HCEC 1CT (cell line): ENCODE results near the gene ARIH1.
A peak's percentile ranks its signal among the peaks of the same experiment; 100 is the strongest.
"Not testable (repeated sequence)": the region's sequence is repeated elsewhere in the genome, so short reads cannot be mapped to it uniquely, and the experiment has no call there.

Source experiments
- DNase-seq: peaks from one replicate; pipeline ENCODE4 v3.0.0-alpha.2; 2017

Gene ARIH1, protein sequence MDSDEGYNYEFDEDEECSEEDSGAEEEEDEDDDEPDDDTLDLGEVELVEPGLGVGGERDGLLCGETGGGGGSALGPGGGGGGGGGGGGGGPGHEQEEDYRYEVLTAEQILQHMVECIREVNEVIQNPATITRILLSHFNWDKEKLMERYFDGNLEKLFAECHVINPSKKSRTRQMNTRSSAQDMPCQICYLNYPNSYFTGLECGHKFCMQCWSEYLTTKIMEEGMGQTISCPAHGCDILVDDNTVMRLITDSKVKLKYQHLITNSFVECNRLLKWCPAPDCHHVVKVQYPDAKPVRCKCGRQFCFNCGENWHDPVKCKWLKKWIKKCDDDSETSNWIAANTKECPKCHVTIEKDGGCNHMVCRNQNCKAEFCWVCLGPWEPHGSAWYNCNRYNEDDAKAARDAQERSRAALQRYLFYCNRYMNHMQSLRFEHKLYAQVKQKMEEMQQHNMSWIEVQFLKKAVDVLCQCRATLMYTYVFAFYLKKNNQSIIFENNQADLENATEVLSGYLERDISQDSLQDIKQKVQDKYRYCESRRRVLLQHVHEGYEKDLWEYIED

GRCh38 chr15:72473614-72474465 is at the start of gene ARIH1:
ARIH1 (plus strand) TSS chr15:72474330; CDS start chr15:72474640, 310 bp downstream.
- DNase-seq: peak; percentile 93

- no peak for DNase-seq
Observed at GRCh38 chr15:72426753-72427152, 47.4 kb upstream of the ARIH1 start.

DNA sequence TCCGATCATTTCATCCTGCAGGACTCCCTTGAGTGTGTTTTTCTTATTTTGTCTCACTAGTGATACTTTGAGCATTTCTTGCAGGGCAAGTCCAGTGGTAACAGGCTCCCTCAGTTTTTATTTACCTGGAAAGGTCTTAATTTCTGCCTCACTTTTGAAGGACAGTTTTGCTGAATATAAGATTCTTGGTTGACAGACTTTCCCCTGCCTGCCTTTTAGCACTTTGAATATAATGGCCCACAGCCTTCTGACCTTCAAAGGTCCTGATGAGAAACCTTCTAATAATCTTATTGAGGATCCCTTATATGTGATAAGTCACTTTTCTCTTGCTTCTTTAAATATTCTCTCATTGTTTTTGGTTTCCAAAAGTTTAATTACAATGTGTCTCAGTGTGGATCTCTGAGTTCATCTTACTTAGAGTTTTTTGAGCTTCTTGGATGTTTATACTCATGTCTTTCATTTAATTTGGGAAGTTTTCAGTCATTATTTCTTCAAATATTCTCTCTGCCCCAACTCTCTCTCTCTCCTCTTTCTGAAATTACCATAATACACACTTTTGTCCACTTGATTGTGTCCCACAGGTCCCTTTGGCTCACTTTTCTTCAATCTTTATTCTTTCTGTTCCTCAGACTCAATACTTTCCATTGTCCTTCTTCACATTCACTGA is 36.3 kb upstream of the ARIH1 start:
- DNase-seq: no peak

DNA sequence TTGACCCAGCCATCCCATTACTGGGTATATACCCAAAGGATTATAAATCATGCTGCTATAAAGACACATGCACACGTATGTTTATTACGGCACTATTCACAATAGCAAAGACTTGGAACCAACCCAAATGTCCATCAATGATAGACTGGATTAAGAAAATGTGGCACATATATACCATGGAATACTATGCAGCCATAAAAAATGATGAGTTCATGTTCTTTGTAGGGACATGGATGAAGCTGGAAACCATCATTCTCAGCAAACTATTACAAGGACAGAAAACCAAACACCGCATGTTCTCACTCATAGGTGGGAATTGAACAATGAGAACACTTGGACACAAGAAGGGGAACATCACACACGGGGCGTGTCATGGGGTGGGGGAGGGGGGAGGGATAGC is 31.3 kb upstream of the ARIH1 start:
- DNase-seq: not testable (repeated sequence)

DNA sequence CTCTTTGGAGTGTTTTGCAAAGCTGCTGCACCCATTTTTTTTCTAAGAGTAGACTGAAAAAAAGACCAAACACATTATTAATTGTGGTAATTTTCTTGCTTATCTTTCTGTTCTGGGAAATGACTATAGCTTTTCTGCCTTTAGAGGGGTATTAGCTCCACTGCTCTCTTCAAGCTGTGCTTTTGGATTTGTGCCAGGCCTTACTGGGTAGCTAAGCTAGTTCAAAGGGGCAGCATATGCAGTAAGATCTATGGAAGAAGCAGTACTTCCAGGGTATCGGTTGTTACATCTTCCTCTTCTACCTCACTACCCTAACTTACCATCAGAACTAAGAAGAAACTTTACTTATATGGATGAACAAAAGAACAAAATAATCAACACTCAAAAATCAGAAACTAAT is 28.7 kb upstream of the ARIH1 start:
- no peak for DNase-seq

- no peak for DNase-seq
Observed at GRCh38 chr15:72450805-72451204, 23.3 kb upstream of the ARIH1 start.

- no peak for DNase-seq
Observed at GRCh38 chr15:72451224-72451623, 22.9 kb upstream of the ARIH1 start.

GRCh38 chr15:72456684-72457083 is 17.4 kb upstream of the ARIH1 start:
- no peak for DNase-seq

DNA sequence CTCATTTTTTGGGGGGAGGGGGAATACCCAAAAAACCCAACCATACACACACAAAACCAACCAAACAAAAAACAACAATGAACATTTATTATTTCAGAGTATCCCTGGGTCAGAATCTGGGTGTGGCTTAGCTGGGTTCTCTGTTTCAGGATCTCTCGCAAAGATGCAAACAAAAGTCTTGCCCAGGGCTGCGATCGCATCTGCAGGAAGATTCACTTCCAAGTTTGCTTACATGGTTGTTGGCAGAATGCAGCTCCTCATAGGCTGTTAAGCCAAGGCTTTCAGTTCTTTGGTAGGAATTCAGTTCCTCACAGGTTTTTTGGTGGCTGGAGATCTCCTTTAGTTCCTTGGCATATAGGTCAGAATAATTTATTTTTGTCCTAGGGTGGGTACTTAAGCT is 13.7 kb upstream of the ARIH1 start:
- no peak for DNase-seq

GRCh38 chr15:72463702-72464101 is 10.4 kb upstream of the ARIH1 start:
- DNase-seq: no peak

- DNase-seq: no peak
Observed at GRCh38 chr15:72464251-72464650, 9.9 kb upstream of the ARIH1 start.

DNA sequence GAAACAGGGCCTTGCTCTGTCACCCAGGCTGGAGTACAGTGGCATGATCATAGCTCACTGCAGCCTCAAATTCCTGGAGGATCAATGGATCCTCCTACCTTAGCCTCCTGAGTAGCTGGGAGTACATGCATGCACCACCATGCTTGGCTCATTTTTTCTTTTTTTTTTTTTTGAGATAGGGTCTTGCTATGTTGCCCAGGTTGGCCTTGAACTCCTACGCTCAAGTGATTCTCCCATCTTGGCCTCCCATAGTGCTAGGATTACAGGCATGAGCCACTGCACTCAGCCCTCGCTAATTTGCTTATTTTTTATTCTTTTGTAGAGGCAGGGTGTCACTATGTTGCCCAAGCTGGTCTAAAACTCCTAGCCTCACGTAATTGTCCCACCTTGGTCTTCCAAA is 6.0 kb upstream of the ARIH1 start:
- no peak for DNase-seq

DNA sequence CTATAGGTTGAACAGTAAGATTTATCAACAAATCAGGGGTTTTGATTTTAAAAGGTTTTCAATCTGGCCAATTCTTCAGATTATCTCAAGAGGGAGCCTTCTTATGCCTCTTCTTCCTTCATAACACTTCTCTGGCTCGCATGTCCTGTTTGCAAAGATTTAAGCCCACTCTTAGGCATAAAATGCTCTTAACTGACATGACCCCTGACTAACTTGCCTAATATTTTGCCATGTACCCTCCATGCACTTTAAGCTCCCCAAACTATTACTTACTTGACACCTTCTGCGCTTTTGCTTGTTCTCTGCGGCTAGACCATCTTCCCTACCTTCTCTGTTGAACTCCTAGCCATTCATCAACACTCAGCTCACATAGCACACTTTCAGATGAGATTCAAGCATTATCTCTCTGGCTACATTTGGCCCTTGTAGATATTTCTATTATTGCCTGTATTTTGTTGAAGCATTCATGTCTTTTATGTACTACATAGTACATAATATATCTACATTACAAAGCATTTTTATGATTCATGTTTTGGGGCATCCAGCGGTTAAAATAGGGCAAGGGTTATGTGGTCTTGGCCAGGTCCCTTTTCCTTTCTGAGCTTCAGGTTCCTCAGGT is 1.0 kb upstream of the ARIH1 start:
- DNase-seq: peak; percentile 38

DNA sequence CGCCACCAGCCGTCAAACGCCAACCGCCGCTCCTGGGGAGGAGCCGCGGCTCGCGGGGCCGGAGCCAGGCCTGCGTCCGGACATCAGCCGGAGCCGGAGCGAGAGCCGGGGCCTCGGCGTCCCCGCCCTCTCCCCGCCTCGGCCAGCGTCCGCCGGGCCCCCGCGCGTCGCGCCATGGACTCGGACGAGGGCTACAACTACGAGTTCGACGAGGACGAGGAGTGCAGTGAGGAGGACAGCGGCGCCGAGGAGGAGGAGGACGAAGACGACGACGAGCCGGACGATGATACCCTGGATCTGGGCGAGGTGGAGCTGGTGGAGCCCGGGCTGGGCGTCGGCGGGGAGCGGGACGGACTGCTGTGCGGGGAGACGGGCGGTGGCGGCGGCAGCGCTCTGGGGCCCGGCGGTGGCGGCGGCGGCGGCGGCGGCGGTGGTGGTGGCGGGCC is 359 bp downstream of the ARIH1 start:
- DNase-seq: peak; percentile 21

DNA sequence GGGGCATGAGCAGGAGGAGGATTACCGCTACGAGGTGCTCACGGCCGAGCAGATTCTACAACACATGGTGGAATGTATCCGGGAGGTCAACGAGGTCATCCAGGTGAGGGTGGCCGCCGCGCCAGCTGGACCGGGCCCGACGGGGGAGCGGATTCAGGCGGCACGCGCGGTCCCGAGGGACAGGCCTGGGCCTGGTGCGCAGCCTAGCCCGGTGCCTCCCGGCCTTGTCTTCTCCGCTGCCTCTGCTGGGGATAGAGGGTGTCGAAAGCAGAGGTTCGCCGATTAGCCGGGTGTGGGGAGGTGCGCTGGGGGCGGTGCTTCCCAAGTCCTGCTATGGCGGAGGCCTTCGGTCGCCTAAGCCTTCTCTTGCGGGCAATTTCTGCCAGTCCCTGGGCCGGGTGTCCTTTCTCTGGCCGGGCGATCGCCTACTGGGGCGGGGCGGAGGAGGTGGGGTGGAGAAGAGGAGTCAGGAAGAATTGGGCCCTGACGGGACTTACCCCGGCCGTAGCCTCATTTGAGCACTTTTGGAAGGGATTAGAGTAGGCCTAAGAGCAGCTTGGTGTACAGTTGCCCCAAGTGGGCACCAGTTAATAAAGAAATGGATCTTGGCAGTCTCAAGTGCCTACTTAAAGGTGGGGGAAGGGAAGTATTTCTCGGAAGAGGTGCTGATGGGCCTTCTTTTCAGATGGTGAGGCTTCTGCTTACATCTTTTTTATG is 940 bp downstream of the ARIH1 start:
- DNase-seq: peak; percentile 78

DNA sequence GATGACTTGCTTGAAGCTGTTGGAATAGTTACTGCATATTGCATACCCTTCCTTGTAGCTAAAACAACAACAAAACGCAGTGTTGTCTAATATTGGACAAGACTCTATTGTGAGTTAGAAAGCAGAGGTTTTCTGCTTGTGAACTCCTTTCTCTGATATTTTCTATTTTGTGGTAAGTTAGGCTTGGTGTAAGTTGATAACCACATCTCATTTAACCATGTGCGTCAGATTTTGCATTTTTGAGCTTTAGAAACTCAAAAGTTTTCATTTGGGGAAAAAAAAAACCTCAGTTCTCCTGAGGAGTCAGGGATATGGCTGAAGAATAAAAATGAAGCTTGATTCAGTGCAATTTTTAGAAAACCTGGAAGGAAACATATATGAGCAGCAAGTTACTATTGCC is 1.5 kb downstream of the ARIH1 start:
- no peak for DNase-seq

GRCh38 chr15:72476330-72476729 is 2.2 kb downstream of the ARIH1 start:
- not testable (repeated sequence) for DNase-seq

- DNase-seq: no peak
Observed at GRCh38 chr15:72481015-72481659, 7.0 kb downstream of the ARIH1 start.

DNA sequence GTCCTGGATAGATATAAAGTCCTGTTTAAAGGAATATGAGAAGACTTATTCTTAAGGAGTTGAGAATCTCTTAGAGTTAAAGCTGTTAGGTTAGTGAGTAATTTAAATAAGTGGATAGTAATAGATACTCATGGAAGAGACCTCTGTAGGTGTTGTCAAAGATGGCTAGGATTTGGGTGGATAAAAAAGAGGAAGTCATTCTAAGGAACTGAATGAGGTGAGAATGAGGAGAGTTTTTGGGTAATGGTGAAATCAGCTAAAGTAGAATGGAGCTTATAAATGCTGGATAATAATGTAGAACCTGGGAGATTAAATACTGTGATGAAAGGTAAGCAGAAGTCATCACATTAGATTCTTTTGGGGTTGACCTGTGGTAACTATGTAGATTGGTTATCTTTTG is 8.1 kb downstream of the ARIH1 start:
- no peak for DNase-seq

DNA sequence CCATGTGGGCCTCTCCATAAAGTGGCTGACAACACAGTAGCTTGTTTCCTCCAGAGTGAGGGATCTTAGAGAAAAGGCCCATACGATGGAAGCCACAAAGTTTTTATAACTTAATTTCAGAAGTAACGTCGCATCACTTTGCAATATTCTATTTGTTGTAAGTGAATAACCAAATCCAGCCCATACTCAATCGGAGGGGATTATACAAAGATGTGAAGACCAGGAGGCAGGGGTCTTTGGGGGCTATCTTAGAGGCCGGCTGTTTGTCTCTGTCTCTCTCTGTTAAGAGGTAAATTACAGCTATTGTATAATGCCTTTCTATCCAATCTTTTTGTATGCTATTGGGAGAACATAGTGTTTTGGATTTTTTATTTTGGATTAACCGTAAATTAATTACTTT is 9.1 kb downstream of the ARIH1 start:
- no peak for DNase-seq

DNA sequence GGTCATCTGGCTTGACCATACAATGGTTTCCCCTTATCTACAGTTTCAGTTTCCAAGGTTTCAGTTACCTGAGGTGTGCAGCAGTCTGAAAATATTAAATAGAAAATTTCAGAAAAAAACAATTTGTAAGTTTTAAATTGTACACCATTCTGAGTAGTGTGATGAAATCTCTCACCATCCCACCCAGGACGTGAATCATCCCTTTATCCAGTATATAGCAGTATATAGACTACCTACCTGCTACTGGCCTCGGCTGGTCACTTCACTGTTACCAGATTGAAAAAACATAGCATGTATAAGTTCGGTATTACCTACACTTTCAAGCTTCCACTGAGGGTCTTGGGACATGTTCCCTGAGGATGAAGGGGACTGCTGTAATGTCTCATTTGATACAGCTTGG is 12.0 kb downstream of the ARIH1 start:
- no peak for DNase-seq
